H1 (cell line): ENCODE data around the gene GLIPR2. TPM values are rescaled to one million over a fixed set of nuclear protein-coding genes. Genes with fewer than 3 reads are reported as not detected.

Experiments
- CTCF ChIA-PET: fragments of 300-600 bp; sonication (Branson Sonifier 250); formaldehyde crosslinking; loops from one replicate; lab custom pipeline; 2021; ENCODE audit not compliant: partially characterized antibody; lab: Charles Lee
- POLR2A ChIA-PET: fragments of 300-600 bp; sonication (Branson Sonifier 250); formaldehyde crosslinking; loops from one replicate; lab custom pipeline; 2021; ENCODE audit warnings: inconsistent platforms; ENCODE audit not compliant: partially characterized antibody; lab: Charles Lee
- DNase-seq, 2 experiments: peaks; one replicate each; pipeline versions ENCODE4 v3.0.0 to v3.0.0-alpha.2; 2010 to 2022; ENCODE audit warnings: low spot score in 2 of 2, low read depth in 1 of 2, mixed read lengths in 1 of 2
- FAIRE-seq: peaks from 2 replicates; lab custom pipeline; 2011; peaks lifted over from hg19 to GRCh38; lab: Jason Lieb, UNC
- H2AFZ ChIP-seq: 2 replicates; pipeline ENCODE4 v1.8.1; 2012; ENCODE audit warnings: low read length, inconsistent platforms
- H2AK5ac ChIP-seq: 2 replicates; pipeline ENCODE4 v1.6.1; 2013; ENCODE audit warnings: low read depth, low read length
- H2BK120ac ChIP-seq: replicated peaks from 2 replicates; pipeline ENCODE3; 2013; ENCODE audit warnings: low read depth, low read length, inconsistent platforms
- H2BK12ac ChIP-seq: 2 replicates; pipeline ENCODE4 v1.6.1; 2013; ENCODE audit warnings: low read depth, low read length
- H2BK15ac ChIP-seq: 2 replicates; pipeline ENCODE4 v1.6.1; 2013; ENCODE audit warnings: low read length
- H2BK20ac ChIP-seq: 2 replicates; pipeline ENCODE4 v1.6.1; 2013; ENCODE audit warnings: low read length
- H2BK5ac ChIP-seq: 2 replicates; pipeline ENCODE4 v1.6.1; 2013; ENCODE audit warnings: low read depth, low read length
- H3K14ac ChIP-seq: 2 replicates; pipeline ENCODE4 v1.6.1; 2013; ENCODE audit warnings: inconsistent platforms; ENCODE audit not compliant: insufficient read length
- H3K18ac ChIP-seq: 2 replicates; pipeline ENCODE4 v1.6.1; 2013; ENCODE audit warnings: low read length; ENCODE audit errors: extremely low read depth
- H3K23ac ChIP-seq: 2 replicates; pipeline ENCODE4 v1.6.1; 2013; ENCODE audit warnings: inconsistent platforms; ENCODE audit not compliant: insufficient read length
- H3K23me2 ChIP-seq: 2 replicates; pipeline ENCODE4 v1.6.1; 2013; ENCODE audit warnings: low read depth, low read length
- H3K27ac ChIP-seq: 2 replicates; pipeline ENCODE4 v1.6.1; 2011; ENCODE audit warnings: low read depth, low read length, inconsistent platforms
- H3K27me3 ChIP-seq, 4 experiments: replicated peaks in 1 of 4; 1 replicate in 1 of 4; 2 replicates in 3 of 4; pipeline versions ENCODE4 v1.6.1 to v1.8.1; 2011 to 2013; ENCODE audit warnings: low read length in 3 of 4, mild to moderate bottlenecking in 3 of 4, inconsistent platforms in 2 of 4, mixed read lengths in 2 of 4, moderate library complexity in 1 of 4; ENCODE audit not compliant: control insufficient read depth in 3 of 4, insufficient read depth in 3 of 4; ENCODE audit errors: extremely low read depth in 1 of 4
- H3K36me3 ChIP-seq, 4 experiments: 2 replicates each; pipeline versions ENCODE4 v1.6.1 to v1.8.1; 2011 to 2013; ENCODE audit warnings: mild to moderate bottlenecking in 4 of 4, low read length in 3 of 4, moderate library complexity in 2 of 4, control low read depth in 1 of 4, inconsistent platforms in 1 of 4; ENCODE audit not compliant: insufficient read depth in 4 of 4, control insufficient read depth in 2 of 4
- H3K4ac ChIP-seq: replicated peaks from 2 replicates; pipeline ENCODE3; 2013; ENCODE audit warnings: low read length, low read depth, mixed read lengths, inconsistent platforms; ENCODE audit not compliant: insufficient read length
- H3K4me1 ChIP-seq, 4 experiments: replicated peaks in 1 of 4; 1 replicate in 1 of 4; 2 replicates in 3 of 4; pipeline versions ENCODE4 v1.6.1 to v1.8.1; 2011 to 2013; ENCODE audit warnings: low read length in 3 of 4, inconsistent platforms in 2 of 4, mixed read lengths in 1 of 4; ENCODE audit not compliant: insufficient read depth in 4 of 4, control insufficient read depth in 3 of 4
- H3K4me2 ChIP-seq, 2 experiments: 2 replicates each; pipeline versions ENCODE4 v1.6.1 to v1.8.1; 2011 to 2013; ENCODE audit warnings: low read depth in 2 of 2, low read length in 2 of 2, control low read depth in 1 of 2, inconsistent platforms in 1 of 2, mild to moderate bottlenecking in 1 of 2; ENCODE audit not compliant: insufficient read depth in 1 of 2
- H3K4me3 ChIP-seq, 4 experiments: fragments of 200-600, 300-600 bp in 1 of 4; sonication (generic), shearing (Covaris generic), sonication (Bioruptor Twin) in 1 of 4; 2 replicates each; pipeline versions ENCODE4 v1.5.1 to v1.8.1; 2011 to 2016; ENCODE audit warnings: low read length in 4 of 4, low read depth in 3 of 4, control low read depth in 2 of 4, inconsistent platforms in 2 of 4, mild to moderate bottlenecking in 2 of 4, mixed read lengths in 1 of 4, moderate library complexity in 1 of 4; ENCODE audit not compliant: insufficient read depth in 2 of 4; ENCODE audit errors: extremely low read depth in 1 of 4
- H3K56ac ChIP-seq: replicated peaks from 2 replicates; pipeline ENCODE3; 2013; ENCODE audit warnings: low read depth, mild to moderate bottlenecking, mixed read lengths, low read length, inconsistent platforms; ENCODE audit not compliant: insufficient read length
- H3K79me1 ChIP-seq: 2 replicates; pipeline ENCODE4 v1.6.1; 2013; ENCODE audit warnings: low read depth, low read length, control low read depth
- H3K79me2 ChIP-seq, 2 experiments: 2 replicates each; pipeline versions ENCODE4 v1.6.1 to v1.8.1; 2012 to 2013; ENCODE audit warnings: low read length in 2 of 2, mild to moderate bottlenecking in 2 of 2, inconsistent platforms in 1 of 2; ENCODE audit not compliant: insufficient read depth in 2 of 2, control insufficient read depth in 1 of 2
- H3K9ac ChIP-seq, 4 experiments: replicated peaks in 1 of 4; 1 replicate in 1 of 4; 2 replicates in 3 of 4; pipeline versions ENCODE4 v1.6.1 to v1.8.1; 2011 to 2013; ENCODE audit warnings: low read depth in 3 of 4, low read length in 3 of 4, control low read depth in 2 of 4, mild to moderate bottlenecking in 2 of 4, moderate library complexity in 2 of 4, inconsistent platforms in 1 of 4; ENCODE audit errors: extremely low read depth in 1 of 4
- H3K9me3 ChIP-seq, 2 experiments: 2 replicates each; pipeline versions ENCODE4 v1.6.1 to v1.8.1; 2012 to 2013; ENCODE audit warnings: mild to moderate bottlenecking in 2 of 2, moderate library complexity in 2 of 2, control low read depth in 1 of 2, inconsistent platforms in 1 of 2, low read depth in 1 of 2, low read length in 1 of 2, mixed read lengths in 1 of 2; ENCODE audit not compliant: insufficient read depth in 2 of 2
- H4K20me1 ChIP-seq, 2 experiments: replicated peaks in 1 of 2; 2 replicates each; pipeline versions ENCODE3 to v1.8.1; 2011 to 2013; ENCODE audit warnings: inconsistent platforms in 2 of 2, low read length in 2 of 2, mild to moderate bottlenecking in 1 of 2; ENCODE audit not compliant: insufficient read depth in 2 of 2, control insufficient read depth in 1 of 2
- H4K5ac ChIP-seq: 2 replicates; pipeline ENCODE4 v1.6.1; 2013; ENCODE audit warnings: low read length, low read depth, mixed read lengths, inconsistent platforms; ENCODE audit not compliant: insufficient read length
- H4K8ac ChIP-seq: 2 replicates; pipeline ENCODE4 v1.8.0; 2013; ENCODE audit warnings: mild to moderate bottlenecking, moderate library complexity, low read length, inconsistent platforms; ENCODE audit not compliant: insufficient read depth; ENCODE audit errors: extremely low read depth
- H4K91ac ChIP-seq: replicated peaks from 2 replicates; pipeline ENCODE3; 2013; ENCODE audit warnings: low read length, mixed read lengths, inconsistent platforms; ENCODE audit not compliant: insufficient read length
- ASH2L ChIP-seq: fragments of 200-600, 300-600 bp; sonication (generic); IDR thresholded peaks from one replicate; pipeline ENCODE4 v1.7.1; 2017; ENCODE audit warnings: low read length
- BCL11A ChIP-seq, 2 experiments: IDR thresholded peaks; one replicate each; pipeline ENCODE4 v1.6.1; 2011; ENCODE audit warnings: low read depth in 2 of 2, low read length in 2 of 2, mild to moderate bottlenecking in 2 of 2
- BRCA1 ChIP-seq: IDR thresholded peaks from 2 replicates; pipeline ENCODE4 v1.6.1; 2012; ENCODE audit warnings: low read depth, low read length, improper control_type of control experiment
- EGR1 ChIP-seq: IDR thresholded peaks from 2 replicates; pipeline ENCODE4 v1.6.1; 2011; ENCODE audit warnings: low read depth, low read length, borderline replicate concordance
- MAFK ChIP-seq: IDR thresholded peaks from 2 replicates; pipeline ENCODE4 v1.6.1; 2012; ENCODE audit warnings: low read depth, mild to moderate bottlenecking, improper control_type of control experiment, low read length
- PHF8 ChIP-seq: fragments of 200-600 bp; sonication (generic); conservative IDR thresholded peaks from 2 replicates; pipeline ENCODE4 v1.7.1; 2012; ENCODE audit warnings: low read depth, mild to moderate bottlenecking, inconsistent platforms, low read length, moderate library complexity
- RAD21 ChIP-seq, 2 experiments: IDR thresholded peaks in 1 of 2; conservative IDR thresholded peaks in 1 of 2; 2 replicates each; pipeline ENCODE4 v1.6.1; 2011; ENCODE audit warnings: low read depth in 2 of 2, low read length in 2 of 2, improper control_type of control experiment in 1 of 2, inconsistent platforms in 1 of 2, mild to moderate bottlenecking in 1 of 2, moderate library complexity in 1 of 2
- RXRA ChIP-seq: IDR thresholded peaks from 2 replicates; pipeline ENCODE4 v1.6.1; 2011; ENCODE audit warnings: low read depth, mild to moderate bottlenecking, low read length, moderate library complexity; ENCODE audit not compliant: insufficient read depth
- TAF7 ChIP-seq: optimal IDR thresholded peaks from 2 replicates; pipeline ENCODE3; 2011; ENCODE audit warnings: low read depth, mild to moderate bottlenecking, inconsistent platforms, low read length, moderate library complexity, borderline replicate concordance
- WGBS, 2 experiments: shearing (Covaris generic) in 1 of 2; methylation state at CpG; one replicate each; pipeline versions ENCODE4 v1.1.6 to v1.1.7; 2013 to 2015; ENCODE audit warnings: low lambda C conversion rate in 2 of 2, mixed read lengths in 2 of 2, inconsistent platforms in 1 of 2, low coverage in 1 of 2, missing lambda C conversion rate in 1 of 2; ENCODE audit not compliant: insufficient replicate concordance in 2 of 2, insufficient coverage in 1 of 2, insufficient read length in 1 of 2; ENCODE audit errors: extremely low coverage in 1 of 2, missing lambda C conversion rate in 1 of 2; 5-methylcytosine and 5-hydroxymethylcytosine counted together
- polyA plus RNA-seq, 7 experiments: library from polyadenylated mRNA; depleted of rRNA in 3 of 7; stranded (reverse) in 5 of 7; unstranded in 2 of 7; fragments of >200 nt in 5 of 7; fragments of 200-250 nt in 2 of 7; gene quantifications; 1 replicate in 5 of 7; 2 replicates in 1 of 7; 4 replicates in 1 of 7; pipeline versions ENCODE4 v1.2.1 to v1.2.3, GENCODE V29; 2011 to 2013; ENCODE audit warnings: missing spikeins in 2 of 7, mixed read lengths in 2 of 7
- total RNA-seq: library from RNA; stranded (reverse); fragmentation: NEBNext Ultra II Directional; extraction: Animal tissue kit (Norgen Biotek cat#: 25700); gene quantifications from 2 replicates; pipeline ENCODE4 v1.2.1, GENCODE V29; 2021

The GLIPR2 gene
- total and polyA plus RNA-seq, 2 of the 8 experiments (the other 6 are each of a cell fraction or from before 2014, with no cell fraction given) = 7.9 to 12.0 TPM

- Histone ChIP-seq H2BK20ac (no peak overlapping the region), H4K5ac (no peak overlapping the region), H2AK5ac (no peak overlapping the region), H3K27me3 (no peaks in the 10 kb centered on the region), H3K56ac (no peak overlapping the region), H3K14ac (no peak overlapping the region), H3K79me1 (no peaks in the 10 kb centered on the region), H2AFZ (no peak overlapping the region), H2BK120ac (no peak overlapping the region), H3K18ac (no peak overlapping the region), H2BK5ac (no peak overlapping the region), H4K8ac (no peak overlapping the region), H3K4me2 (no peak overlapping the region), H3K23ac (no peak overlapping the region), H4K91ac (no peak overlapping the region), H2BK12ac (no peak overlapping the region), H3K79me2 (no peaks in the 10 kb centered on the region), H3K4ac (no peak overlapping the region), H2BK15ac (no peak overlapping the region), H4K20me1 (no peaks in the 10 kb centered on the region), H3K4me3 (no peak overlapping the region), H3K27ac (no peak overlapping the region), H3K36me3 (peaks cover 0 to 5% (median 0%) of the 10 kb centered on the region in 4 experiments; a peak in 2 of 8 replicates), H3K4me1 (no peaks in the 10 kb centered on the region), H3K9me3 (no peaks in the 10 kb centered on the region), H3K23me2 (no peaks in the 10 kb centered on the region), H3K9ac (no peak overlapping the region)
- no peak for FAIRE-seq
- WGBS, 2 experiments = 90% methylated on average over 2 of the region's 2 CpGs; no CpG with 5 or more reads in 1 of the 2 experiments
- POLR2A ChIA-PET = interaction anchor here (0.7 kb wide), 2 partner anchors 33 to 76 kb away, joined by 3 read pairs; no protein-coding TSS in a partner anchor
- TF ChIP-seq RAD21 (IDR thresholded peaks at IDR 0.05 in 1 of 2, conservative IDR thresholded peaks at IDR 0.05 in 1 of 2; ENCODE audit: low read depth in 2 of 2, low read length in 2 of 2) (no peak), PHF8 (no peak), ASH2L (no peak), BRCA1 (no peak), BCL11A (IDR thresholded peaks at IDR 0.05; ENCODE audit: low read depth in 2 of 2, low read length in 2 of 2) (no peak), RXRA (no peak), MAFK (no peak), TAF7 (no peak), EGR1 (no peak)
- DNase-seq = no peak
- CTCF ChIA-PET = interaction anchor here (0.6 to 1.6 kb wide), 4 partner anchors 11 to 110 kb away, joined by 3 to 8 read pairs (median 3); no protein-coding TSS in a partner anchor
Measured at GRCh38 chr9:36118201-36118600, 18.3 kb upstream of the GLIPR2 start.
